ENCODE results near the gene CDC42BPG.
A peak's percentile ranks its signal among the peaks of the same experiment; 100 is the strongest.

CDC42BPG gene

GRCh38 chr11:64879244-64879900, 34.9 kb upstream of the CDC42BPG start (continued):
- TF ChIP-seq PRDM10 (tag by site-specific recombination; IDR thresholded peaks at IDR 0.05) = peak; percentile 83
- no peak for TF ChIP-seq CTCF (tag by site-specific recombination; IDR thresholded peaks at IDR 0.05)
- TF ChIP-seq ZNF239 (tag by site-specific recombination; IDR thresholded peaks at IDR 0.05) = no peak
- no peak for TF ChIP-seq AEBP2 (tag by site-specific recombination; IDR thresholded peaks at IDR 0.05; ENCODE audit: borderline replicate concordance)
- no peak for TF ChIP-seq ZNF473 (tag by site-specific recombination; IDR thresholded peaks at IDR 0.05)
- TF ChIP-seq REST (tag by site-specific recombination; IDR thresholded peaks at IDR 0.05) = no peak
- TF ChIP-seq ZNF626 (tag by site-specific recombination; IDR thresholded peaks at IDR 0.05) = no peak
- no peak for TF ChIP-seq ZFP3 (tag by site-specific recombination; IDR thresholded peaks at IDR 0.05; ENCODE audit: low read depth)
- TF ChIP-seq GLIS2 (tag by site-specific recombination; IDR thresholded peaks at IDR 0.05) = 0 out of 2 replicates have a peak, but pooled peaks have one; percentile 7
- TF ChIP-seq ZNF140 (tag by site-specific recombination; IDR thresholded peaks at IDR 0.05) = no peak
- no peak for TF ChIP-seq ZNF654 (tag by site-specific recombination; IDR thresholded peaks at IDR 0.05; ENCODE audit: low read depth)
- no peak for TF ChIP-seq ZNF138 (tag by site-specific recombination; IDR thresholded peaks at IDR 0.05; ENCODE audit: borderline replicate concordance)
- no peak for TF ChIP-seq PRDM1 (tag by site-specific recombination; IDR thresholded peaks at IDR 0.05)
- TF ChIP-seq HOXA7 (CRISPR knock-in tag; IDR thresholded peaks at IDR 0.05; ENCODE audit: borderline replicate concordance) = no peak
- TF ChIP-seq ZFP69B (tag by site-specific recombination; IDR thresholded peaks at IDR 0.05) = no peak

Data from HEK293 (cell line).